ENCODE results near the gene EBF3.

EBF3 gene

DNA sequence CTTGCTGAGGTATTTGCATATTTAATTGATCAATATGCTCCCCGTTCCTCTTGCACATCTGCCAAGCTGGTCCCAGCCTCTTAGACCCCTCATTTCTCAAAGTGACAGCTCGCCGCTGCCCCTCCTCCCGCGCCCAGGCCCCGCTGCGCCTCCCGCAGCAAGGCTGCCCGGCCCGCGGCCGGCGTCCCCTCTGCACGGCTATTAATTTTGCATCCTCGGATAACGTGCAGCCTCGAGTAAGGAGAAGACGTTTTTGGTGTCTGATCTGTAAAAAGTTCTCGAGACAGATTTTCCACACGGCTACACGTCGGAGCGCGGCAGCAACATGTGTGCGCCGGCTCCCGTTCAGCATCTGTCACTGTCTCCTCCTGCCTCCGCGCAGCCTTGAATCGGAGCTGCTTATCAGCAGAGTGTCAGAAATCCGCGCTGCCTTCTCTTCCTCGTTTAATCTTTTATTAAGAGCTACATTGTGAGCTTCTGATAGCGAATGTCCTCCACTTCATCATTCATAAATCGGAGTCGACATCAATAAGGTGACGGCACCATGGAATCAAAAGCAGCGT is 65.3 kb downstream of the EBF3 start:
- TF ChIP-seq POLR2AphosphoS5 (IDR thresholded peaks at IDR 0.05; ENCODE audit: low read depth, low read length) (no peak), TAF1 (IDR thresholded peaks at IDR 0.05; ENCODE audit: borderline replicate concordance, low read depth, low read length) (no peak), POLR2A (IDR thresholded peaks at IDR 0.05; ENCODE audit: low read depth, low read length) (no peak)
- DNase-seq (ENCODE audit: insufficient read length) (no peak), FAIRE-seq (no peak)

DNA sequence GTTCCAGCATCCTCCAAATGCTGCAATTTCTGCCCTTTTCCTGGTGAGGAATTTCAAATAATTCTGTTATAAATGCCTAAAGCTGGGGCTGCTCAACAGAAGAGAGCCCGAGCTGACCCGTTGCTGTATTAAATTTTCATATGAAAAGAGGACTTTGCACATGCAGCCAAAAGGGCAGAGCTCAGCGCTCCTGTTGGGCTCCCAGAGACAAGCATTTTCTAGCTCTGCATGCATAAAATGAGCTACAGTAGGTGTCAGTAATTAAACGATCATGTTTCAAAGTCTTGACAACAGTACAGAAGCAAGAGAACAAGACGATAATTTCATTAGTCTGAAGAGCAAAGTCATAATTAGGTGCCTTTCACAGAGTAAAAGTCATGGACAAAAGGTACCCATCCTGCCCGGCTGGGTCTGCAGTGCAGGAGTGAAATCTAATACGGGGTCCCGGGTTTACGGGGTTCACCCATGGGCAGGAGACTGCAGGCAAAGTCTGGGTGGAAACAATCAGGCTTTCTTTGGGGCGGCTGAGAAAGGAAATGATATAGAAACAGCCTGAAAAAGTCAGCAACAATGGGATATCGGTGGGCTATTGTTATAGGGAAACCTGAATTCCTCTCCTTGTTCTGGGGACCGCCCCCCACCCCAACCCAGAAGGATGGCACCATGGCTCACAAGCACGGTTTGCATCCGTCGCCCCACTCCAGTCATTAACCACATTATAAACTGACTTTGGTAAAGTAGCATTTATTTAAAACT is 66.0 kb downstream of the EBF3 start:
- DNase-seq (ENCODE audit: insufficient read length) (no peak), FAIRE-seq (no peak)
- TF ChIP-seq TAF1 (IDR thresholded peaks at IDR 0.05; ENCODE audit: borderline replicate concordance, low read depth, low read length) (no peak), POLR2A (IDR thresholded peaks at IDR 0.05; ENCODE audit: low read depth, low read length) (no peak), POLR2AphosphoS5 (IDR thresholded peaks at IDR 0.05; ENCODE audit: low read depth, low read length) (no peak)

DNA sequence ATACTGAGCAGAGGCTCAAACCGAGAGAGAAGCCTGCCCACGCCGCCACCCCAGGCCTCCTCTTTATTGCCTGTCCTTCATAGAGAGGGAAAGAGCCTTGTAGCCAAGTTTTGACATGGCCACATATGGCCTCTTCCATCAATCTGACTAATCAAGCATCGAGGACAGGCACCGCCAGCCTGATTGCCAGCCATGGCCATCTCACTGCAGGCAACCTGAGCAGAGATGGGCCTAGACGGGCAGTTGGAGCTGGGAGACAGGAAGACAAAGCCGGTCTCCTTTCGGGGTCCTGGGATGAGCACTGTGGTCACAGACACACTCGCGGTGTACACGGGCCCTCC is 67.2 kb downstream of the EBF3 start:
- DNase-seq (ENCODE audit: insufficient read length) (no peak), FAIRE-seq (no peak)
- TF ChIP-seq POLR2AphosphoS5 (IDR thresholded peaks at IDR 0.05; ENCODE audit: low read depth, low read length): no peak
- no peak for TF ChIP-seq TAF1 (IDR thresholded peaks at IDR 0.05; ENCODE audit: borderline replicate concordance, low read depth, low read length)

DNA sequence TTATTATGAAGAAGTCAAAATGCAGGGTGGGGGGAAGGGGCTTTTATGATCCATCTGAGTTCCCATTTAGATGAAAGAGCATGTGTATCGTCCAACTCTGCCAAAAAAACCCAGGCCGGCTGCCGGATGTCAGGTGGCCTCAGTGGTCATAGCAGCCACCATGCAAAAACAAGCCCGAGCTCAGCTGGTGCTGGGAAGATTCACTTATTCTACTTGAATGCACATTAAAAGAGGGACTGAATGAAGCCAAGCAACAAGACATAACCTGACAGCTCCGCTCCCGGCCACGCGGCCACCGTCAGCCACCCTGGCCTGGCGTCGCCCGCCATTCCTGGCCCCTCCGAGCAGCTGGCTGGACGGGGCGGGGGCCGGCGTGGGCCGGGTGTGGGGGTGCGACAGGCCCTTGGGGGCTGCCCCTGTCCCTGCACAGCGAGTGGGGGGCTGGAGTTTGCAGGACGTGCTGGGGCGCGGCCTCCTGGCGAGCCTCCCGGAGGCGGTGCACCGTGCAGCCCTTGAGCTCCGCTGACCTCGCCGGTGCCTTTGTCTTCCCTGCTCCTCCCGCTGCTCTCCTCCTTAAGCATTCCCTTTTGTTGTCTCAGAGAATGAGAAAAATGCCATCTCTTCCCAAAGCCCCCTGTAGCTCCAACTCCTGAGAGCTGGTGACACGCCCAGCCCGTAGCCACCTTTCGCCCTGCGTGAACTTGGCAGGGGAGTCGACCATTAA is 67.8 kb downstream of the EBF3 start:
- no peak for TF ChIP-seq TAF1 (IDR thresholded peaks at IDR 0.05; ENCODE audit: borderline replicate concordance, low read depth, low read length)
- no peak for TF ChIP-seq POLR2AphosphoS5 (IDR thresholded peaks at IDR 0.05; ENCODE audit: low read depth, low read length)
- TF ChIP-seq POLR2A (IDR thresholded peaks at IDR 0.05; ENCODE audit: low read depth, low read length): no peak
- no peak for DNase-seq (ENCODE audit: insufficient read length)
- FAIRE-seq: no peak

DNA sequence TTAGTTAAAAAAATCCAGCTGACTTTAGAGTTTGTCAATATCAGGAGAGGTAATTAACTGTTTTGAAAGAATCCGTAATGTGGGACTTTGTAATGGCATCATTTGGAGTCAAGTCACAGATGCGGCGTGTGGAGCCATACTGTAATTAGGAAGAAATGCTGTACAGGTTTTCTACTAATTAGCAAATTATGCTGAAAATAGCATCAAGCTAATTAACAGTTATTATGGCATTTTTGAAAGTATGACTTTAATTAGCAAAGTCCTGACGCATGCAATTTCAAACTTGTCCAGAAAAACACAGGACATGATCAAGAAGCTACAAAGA is 68.3 kb downstream of the EBF3 start:
- no peak for DNase-seq (ENCODE audit: insufficient read length)
- TF ChIP-seq POLR2A (IDR thresholded peaks at IDR 0.05; ENCODE audit: low read depth, low read length) (no peak), TAF1 (IDR thresholded peaks at IDR 0.05; ENCODE audit: borderline replicate concordance, low read depth, low read length) (no peak), POLR2AphosphoS5 (IDR thresholded peaks at IDR 0.05; ENCODE audit: low read depth, low read length) (no peak)
- FAIRE-seq: no peak

DNA sequence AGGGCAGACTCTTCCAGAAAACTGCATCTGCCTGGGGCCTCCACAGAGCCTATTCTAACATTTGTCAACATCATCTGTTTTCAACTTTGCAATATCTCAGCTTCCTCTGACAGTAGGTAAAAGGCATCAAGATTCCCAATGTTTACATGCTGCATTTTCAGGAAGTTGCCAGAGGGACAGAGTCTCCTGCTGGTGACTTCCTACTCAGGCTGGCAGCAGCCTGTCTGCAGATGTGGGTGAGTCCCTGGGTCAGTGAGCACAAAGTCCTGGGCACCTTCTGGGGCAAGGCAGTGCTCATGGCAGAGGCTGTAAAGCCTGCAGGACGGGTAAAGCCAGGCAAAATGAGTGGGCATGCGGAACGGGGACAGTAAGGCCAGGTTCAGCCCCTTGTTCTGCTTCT is 69.4 kb downstream of the EBF3 start:
- DNase-seq (ENCODE audit: insufficient read length) (no peak), FAIRE-seq (no peak)
- TF ChIP-seq POLR2A (IDR thresholded peaks at IDR 0.05; ENCODE audit: low read depth, low read length): no peak
- TF ChIP-seq POLR2AphosphoS5 (IDR thresholded peaks at IDR 0.05; ENCODE audit: low read depth, low read length): no peak
- TF ChIP-seq TAF1 (IDR thresholded peaks at IDR 0.05; ENCODE audit: borderline replicate concordance, low read depth, low read length): no peak

DNA sequence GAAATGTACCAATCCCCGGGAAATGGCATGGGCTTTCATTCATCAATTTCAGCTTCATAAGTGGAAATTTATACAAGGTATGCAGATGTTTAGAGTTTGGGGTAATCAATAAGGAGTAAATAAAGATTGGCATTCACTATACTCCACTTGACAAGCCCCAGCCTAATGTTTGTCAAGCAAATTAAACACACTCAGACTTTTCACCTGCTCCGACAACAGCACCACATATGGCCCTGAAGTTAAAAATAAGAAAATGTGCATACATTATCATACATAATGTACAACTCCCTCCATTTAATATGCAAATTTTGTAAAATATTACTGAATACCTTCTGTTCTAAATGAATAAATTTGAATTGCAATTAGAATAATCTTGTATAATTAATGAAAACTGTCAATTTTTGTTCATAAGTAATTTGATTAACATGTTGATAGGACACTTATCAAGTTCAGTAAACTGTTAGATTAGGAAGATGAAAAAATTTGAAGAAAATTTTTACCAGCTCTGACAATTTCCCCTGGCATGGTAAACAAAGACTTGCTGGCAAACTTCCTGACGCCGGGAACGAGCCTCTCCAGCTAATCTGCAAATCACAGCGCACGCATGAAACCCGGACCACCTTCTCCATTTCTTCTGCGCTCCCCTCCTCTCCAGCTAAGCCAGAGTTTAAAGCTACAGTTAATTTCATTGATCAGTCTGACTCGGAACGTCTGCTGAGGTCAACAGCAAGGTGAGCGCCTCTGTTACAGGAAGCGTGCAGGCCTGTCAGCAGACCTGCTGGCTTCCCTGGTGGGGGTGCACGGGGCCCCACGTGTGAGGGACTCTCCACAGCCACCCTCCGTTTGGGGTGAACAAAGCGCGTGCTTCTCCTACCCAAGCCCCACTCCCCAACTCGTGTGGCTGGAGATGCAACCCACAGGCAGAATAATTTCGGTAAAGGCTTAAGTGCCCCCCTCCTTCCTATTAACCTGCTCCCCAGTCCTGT is 70.7 kb downstream of the EBF3 start:
- DNase-seq (ENCODE audit: insufficient read length) (no peak), FAIRE-seq (no peak)
- TF ChIP-seq POLR2AphosphoS5 (IDR thresholded peaks at IDR 0.05; ENCODE audit: low read depth, low read length): no peak
- TF ChIP-seq POLR2A (IDR thresholded peaks at IDR 0.05; ENCODE audit: low read depth, low read length): no peak
- TF ChIP-seq TAF1 (IDR thresholded peaks at IDR 0.05; ENCODE audit: borderline replicate concordance, low read depth, low read length): no peak

DNA sequence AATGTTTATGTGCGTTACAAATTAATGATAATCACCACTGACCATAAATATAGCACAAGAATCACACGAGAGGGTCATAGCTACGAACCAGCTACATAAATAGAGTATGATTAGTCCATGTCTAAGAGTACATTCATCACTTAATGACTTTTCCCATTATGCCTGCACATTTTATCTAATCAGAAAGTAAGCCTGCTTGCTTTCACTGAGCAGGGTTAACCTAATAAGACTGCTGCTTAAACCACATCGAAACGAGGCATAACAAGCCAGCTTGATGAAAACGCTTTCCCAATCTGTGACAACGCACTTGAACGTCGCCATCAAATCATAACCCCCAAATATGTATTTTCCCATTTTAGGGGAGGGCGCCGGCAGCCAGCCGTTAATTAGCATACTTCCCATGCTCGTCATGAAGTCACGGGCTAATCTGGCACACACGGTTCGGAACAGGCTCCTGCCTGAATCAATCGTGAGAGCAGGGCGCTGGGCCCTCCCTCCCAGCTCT is 71.5 kb downstream of the EBF3 start:
- no peak for TF ChIP-seq TAF1 (IDR thresholded peaks at IDR 0.05; ENCODE audit: borderline replicate concordance, low read depth, low read length)
- DNase-seq (ENCODE audit: insufficient read length): no peak
- no peak for FAIRE-seq

DNA sequence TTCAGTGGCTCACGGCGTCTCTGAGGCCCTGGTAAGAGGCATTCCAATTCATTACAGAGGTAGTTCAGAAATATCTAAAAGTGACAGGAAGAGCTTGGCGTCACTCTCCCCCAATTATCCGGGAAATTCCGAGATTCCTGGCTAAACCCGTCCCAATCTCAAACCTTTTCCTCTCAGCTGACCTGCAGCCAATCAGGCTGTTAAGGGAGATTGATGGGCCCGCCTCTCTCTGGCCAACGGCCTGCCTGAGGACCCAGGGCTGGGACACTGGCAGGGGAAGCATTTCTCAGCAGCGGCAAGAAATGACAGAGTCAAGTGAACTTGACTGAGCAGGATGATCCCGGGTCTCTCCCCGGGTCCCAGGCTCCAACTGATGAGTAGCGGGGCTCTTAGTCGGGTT is 72.3 kb downstream of the EBF3 start:
- no peak for DNase-seq (ENCODE audit: insufficient read length)
- no peak for FAIRE-seq
- no peak for TF ChIP-seq TAF1 (IDR thresholded peaks at IDR 0.05; ENCODE audit: borderline replicate concordance, low read depth, low read length)
- TF ChIP-seq POLR2AphosphoS5 (IDR thresholded peaks at IDR 0.05; ENCODE audit: low read depth, low read length): no peak
- TF ChIP-seq POLR2A (IDR thresholded peaks at IDR 0.05; ENCODE audit: low read depth, low read length): no peak

DNA sequence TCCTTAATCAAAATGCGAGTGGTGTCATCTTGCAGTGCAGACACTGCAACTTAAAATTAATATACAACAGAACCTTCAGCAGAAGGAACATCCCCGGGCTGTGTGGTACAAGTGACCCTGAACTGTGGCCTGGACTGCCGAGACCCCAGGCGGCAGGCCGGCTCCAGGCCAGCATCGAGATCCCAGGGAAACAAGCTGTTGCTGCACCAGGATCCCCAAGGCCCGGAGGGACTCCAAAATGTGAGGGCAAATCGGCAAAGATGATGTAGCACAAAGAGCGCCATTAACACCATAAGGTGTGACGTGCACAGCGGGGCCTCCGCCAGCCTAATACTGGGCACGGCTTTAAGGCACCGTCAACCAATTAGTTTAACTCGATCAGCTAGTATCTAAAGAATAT is 73.9 kb downstream of the EBF3 start:
- FAIRE-seq: no peak
- DNase-seq (ENCODE audit: insufficient read length): no peak
- TF ChIP-seq POLR2A (IDR thresholded peaks at IDR 0.05; ENCODE audit: low read depth, low read length) (no peak), TAF1 (IDR thresholded peaks at IDR 0.05; ENCODE audit: borderline replicate concordance, low read depth, low read length) (no peak), POLR2AphosphoS5 (IDR thresholded peaks at IDR 0.05; ENCODE audit: low read depth, low read length) (no peak)

All from GM12892 (cell line).